Bronchial epithelial cell (primary cell): Measurements from ENCODE around the gene SLC28A1. TPM values are rescaled to one million over a fixed set of nuclear protein-coding genes. Genes with fewer than 3 reads are reported as not detected.

Experiments
- DNase-seq: peaks from one replicate; pipeline ENCODE4 v3.0.0-alpha.2; 2010; ENCODE audit warnings: low read depth
- FAIRE-seq: peaks from 2 replicates; lab custom pipeline; 2011; peaks lifted over from hg19 to GRCh38; lab: Jason Lieb, UNC
- H3K27me3 ChIP-seq: 2 replicates; pipeline ENCODE4 v1.5.1; 2011; ENCODE audit warnings: low read length; ENCODE audit not compliant: control insufficient read depth, insufficient read depth
- H3K36me3 ChIP-seq: 2 replicates; pipeline ENCODE4 v1.5.1; 2011; ENCODE audit warnings: low read length; ENCODE audit not compliant: control insufficient read depth, insufficient read depth
- H3K4me3 ChIP-seq: 2 replicates; pipeline ENCODE4 v1.5.1; 2011; ENCODE audit warnings: mild to moderate bottlenecking, low read depth, low read length, control low read depth
- CTCF ChIP-seq: IDR thresholded peaks from 2 replicates; pipeline ENCODE4 v1.5.1; 2011; ENCODE audit warnings: mild to moderate bottlenecking, moderate library complexity, low read length, control low read depth, inconsistent platforms; ENCODE audit not compliant: insufficient read depth, severe bottlenecking
- total RNA-seq: library from RNA; depleted of rRNA; stranded (reverse); fragments of >200 nt; gene quantifications from 2 replicates; pipeline ENCODE4 v1.2.1, GENCODE V29; 2014

Gene SLC28A1
- total RNA-seq, 1 donor from 2014 or later, result not detected

GRCh38 chr15:84847382-84847781, 37.1 kb upstream of the SLC28A1 start:
- no peak for TF ChIP-seq CTCF
- no peaks in the 10 kb centered on the region for H3K36me3 ChIP-seq
- H3K4me3 ChIP-seq, result no peak overlapping the region
- no peak for DNase-seq
- H3K27me3 ChIP-seq, result no peaks in the 10 kb centered on the region
- FAIRE-seq, result no peak

GRCh38 chr15:84852212-84852611, 32.2 kb upstream of the SLC28A1 start:
- H3K36me3 ChIP-seq, result no peaks in the 10 kb centered on the region
- no peak for DNase-seq
- no peak for TF ChIP-seq CTCF
- no peak overlapping the region for H3K4me3 ChIP-seq
- FAIRE-seq, result no peak
- H3K27me3 ChIP-seq, result no peaks in the 10 kb centered on the region

GRCh38 chr15:84855136-84855535, 29.3 kb upstream of the SLC28A1 start:
- no peak for TF ChIP-seq CTCF
- Histone ChIP-seq H3K4me3 (no peak overlapping the region), H3K36me3 (no peaks in the 10 kb centered on the region), H3K27me3 (no peaks in the 10 kb centered on the region)
- no peak for FAIRE-seq
- DNase-seq, result no peak

- no peak for TF ChIP-seq CTCF
- FAIRE-seq (no peak), DNase-seq (no peak)
- Histone ChIP-seq H3K36me3 (no peaks in the 10 kb centered on the region), H3K27me3 (no peaks in the 10 kb centered on the region), H3K4me3 (no peak overlapping the region)
Measured at GRCh38 chr15:84855765-84856164, 28.7 kb upstream of the SLC28A1 start.

GRCh38 chr15:84856731-84857417, 27.6 kb upstream of the SLC28A1 start:
- DNase-seq, result no peak
- no peak for FAIRE-seq
- Histone ChIP-seq H3K36me3 (no peaks in the 10 kb centered on the region), H3K27me3 (no peaks in the 10 kb centered on the region), H3K4me3 (no peak overlapping the region)
- no peak for TF ChIP-seq CTCF

GRCh38 chr15:84857418-84858004, 27.0 kb upstream of the SLC28A1 start:
- Histone ChIP-seq H3K36me3 (no peaks in the 10 kb centered on the region), H3K27me3 (no peaks in the 10 kb centered on the region), H3K4me3 (no peak overlapping the region)
- DNase-seq (no peak), FAIRE-seq (no peak)
- TF ChIP-seq CTCF, result no peak
